Activated T-cell treated with anti-CD3 and anti-CD28 coated beads, Interleukin-2, amount 50 U/mL, for 24 hours (primary cell): ENCODE data around the gene GAREM2.

Source experiments
- DNase-seq: peaks from one replicate; pipeline ENCODE4 v3.0.0-alpha.2; 2020
- H3K27ac Mint-ChIP-seq: 2 replicates; pipeline ENCODE4 v1.8.0; 2020; ENCODE audit warnings: mild to moderate bottlenecking, mixed read lengths
- H3K27me3 Mint-ChIP-seq: 2 replicates; pipeline ENCODE4 v1.8.0; 2020; ENCODE audit warnings: mixed read lengths
- H3K36me3 Mint-ChIP-seq: 2 replicates; pipeline ENCODE4 v1.8.0; 2020; ENCODE audit warnings: low read depth, mixed read lengths
- H3K4me1 Mint-ChIP-seq: 2 replicates; pipeline ENCODE4 v1.8.0; 2020; ENCODE audit warnings: low read depth, mixed read lengths
- H3K4me3 Mint-ChIP-seq: 2 replicates; pipeline ENCODE4 v1.8.0; 2020; ENCODE audit warnings: mild to moderate bottlenecking, moderate library complexity, mixed read lengths
- H3K9me3 Mint-ChIP-seq: 2 replicates; pipeline ENCODE4 v1.8.0; 2020; ENCODE audit warnings: mixed read lengths

GAREM2 gene

DNA sequence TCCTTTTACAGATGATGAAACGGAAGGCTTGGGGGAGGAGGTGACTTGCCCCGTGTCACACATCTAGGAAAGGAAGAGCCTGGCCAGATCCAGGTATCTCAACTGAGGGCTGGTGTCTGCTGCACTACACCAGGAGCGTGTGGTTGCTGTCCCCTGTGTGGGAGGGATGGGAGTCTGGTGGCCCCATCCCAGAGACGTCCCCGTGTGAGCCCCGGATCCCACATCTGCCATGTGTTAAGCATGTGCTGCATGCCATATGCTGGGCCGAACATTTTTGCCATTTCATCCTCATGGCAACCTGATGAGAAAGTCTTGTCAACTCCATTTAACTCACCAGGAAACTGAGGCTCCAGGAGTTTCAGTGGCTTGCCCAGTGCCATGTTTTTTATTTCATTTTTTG lies 4.2 kb downstream of the GAREM2 start:
- peaks cover 62% of the 10 kb centered on the region for H3K27me3 Mint-ChIP-seq
- DNase-seq, result no peak
- peaks cover 17% of the 10 kb centered on the region for H3K4me1 Mint-ChIP-seq
- H3K4me3 Mint-ChIP-seq, result no peak overlapping the region
- H3K9me3 Mint-ChIP-seq, result no peaks in the 10 kb centered on the region
- H3K27ac Mint-ChIP-seq, result no peak overlapping the region
- H3K36me3 Mint-ChIP-seq, result no peaks in the 10 kb centered on the region

DNA sequence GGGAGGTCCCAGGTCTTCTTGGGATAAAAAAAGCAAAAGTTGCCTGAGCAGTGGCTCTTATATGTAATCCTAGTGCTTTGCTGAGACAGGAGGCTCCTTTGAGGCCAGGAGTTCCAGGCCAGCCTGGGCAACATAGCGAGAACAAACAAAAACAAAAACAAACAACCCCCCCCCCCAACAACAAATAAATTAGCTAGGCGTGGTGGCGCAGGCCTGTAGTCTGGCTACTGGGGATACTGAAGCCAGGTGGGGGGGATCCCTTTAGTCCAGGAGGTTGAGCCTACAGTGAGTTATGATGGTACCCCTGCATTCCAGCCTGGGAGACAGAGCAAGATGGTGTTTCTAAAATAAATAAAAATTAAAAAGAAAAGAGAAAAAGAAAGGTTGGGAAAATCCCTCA lies 5.4 kb downstream of the GAREM2 start:
- Mint-ChIP-seq H3K9me3 (no peaks in the 10 kb centered on the region), H3K27me3 (peaks cover 59% of the 10 kb centered on the region), H3K4me1 (peaks cover 15% of the 10 kb centered on the region), H3K36me3 (no peaks in the 10 kb centered on the region), H3K27ac (no peak overlapping the region), H3K4me3 (no peak overlapping the region)
- no peak for DNase-seq

DNA sequence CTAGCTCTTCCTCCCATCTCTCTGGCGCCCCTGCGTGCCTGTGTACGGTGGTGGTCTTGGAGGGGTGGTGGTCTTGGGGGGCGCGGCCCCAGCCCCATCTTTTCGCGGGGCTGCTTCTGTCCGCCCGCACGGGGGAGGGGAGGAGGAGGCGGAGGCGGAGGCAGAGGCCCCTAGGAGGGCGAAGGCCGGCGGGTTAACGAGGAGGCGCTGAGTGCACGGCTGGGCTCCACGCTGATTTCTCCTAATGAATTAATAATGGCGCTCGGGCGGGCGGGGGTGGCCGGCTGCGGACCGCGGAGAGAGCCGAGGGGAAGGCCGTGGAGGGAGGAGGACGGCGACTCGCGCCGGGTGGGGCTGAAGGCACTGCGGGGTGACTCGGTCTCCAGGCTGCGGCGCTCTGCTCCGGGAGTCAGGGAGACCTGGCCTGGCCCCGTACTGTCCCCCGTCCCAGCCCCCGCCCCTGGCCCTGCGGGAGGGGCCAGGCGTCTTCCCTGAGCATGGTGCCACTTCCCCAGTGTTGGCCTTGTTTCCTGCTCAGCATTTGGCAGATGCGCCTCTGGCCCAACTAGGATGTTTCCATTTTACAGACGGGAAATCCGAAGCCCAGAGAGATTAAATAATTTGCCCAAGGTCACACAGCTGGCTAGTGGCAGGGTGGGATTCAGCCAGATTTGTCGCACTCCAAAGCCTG lies 6.0 kb downstream of the GAREM2 start:
- Mint-ChIP-seq H3K27ac (no peak overlapping the region), H3K27me3 (peaks cover 56% of the 10 kb centered on the region), H3K4me1 (peaks cover 17% of the 10 kb centered on the region), H3K4me3 (peak overlapping the region; percentile 49), H3K9me3 (no peaks in the 10 kb centered on the region), H3K36me3 (no peaks in the 10 kb centered on the region)
- DNase-seq, result no peak

DNA sequence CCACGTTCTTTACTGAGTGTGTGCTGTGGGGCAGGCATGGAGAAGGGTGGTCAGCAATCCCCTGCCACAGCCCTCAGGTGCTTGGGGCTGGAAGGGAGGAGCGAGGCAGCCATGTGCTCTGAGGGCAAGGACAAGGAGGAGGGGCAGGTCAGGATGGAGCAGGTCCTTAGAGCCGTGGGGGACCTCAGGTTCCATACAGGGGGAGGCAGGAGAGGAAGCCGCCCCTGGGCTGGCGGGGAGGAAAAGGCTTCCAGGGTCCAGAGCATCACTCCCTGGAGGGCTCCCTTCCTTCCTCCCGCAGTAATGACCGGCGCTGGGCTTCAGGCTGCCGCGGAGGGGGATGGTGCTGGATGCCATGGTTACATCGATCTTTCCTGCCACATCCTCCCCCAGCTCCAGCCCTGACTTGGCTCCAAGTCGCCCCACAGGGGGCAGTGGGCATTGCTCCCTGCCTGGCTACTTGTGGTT lies 6.6 kb downstream of the GAREM2 start:
- Mint-ChIP-seq H3K27me3 (peaks cover 50% of the 10 kb centered on the region), H3K9me3 (no peaks in the 10 kb centered on the region), H3K36me3 (no peaks in the 10 kb centered on the region), H3K4me3 (peak overlapping the region; percentile 49), H3K27ac (no peak overlapping the region), H3K4me1 (peaks cover 15% of the 10 kb centered on the region)
- no peak for DNase-seq

DNA sequence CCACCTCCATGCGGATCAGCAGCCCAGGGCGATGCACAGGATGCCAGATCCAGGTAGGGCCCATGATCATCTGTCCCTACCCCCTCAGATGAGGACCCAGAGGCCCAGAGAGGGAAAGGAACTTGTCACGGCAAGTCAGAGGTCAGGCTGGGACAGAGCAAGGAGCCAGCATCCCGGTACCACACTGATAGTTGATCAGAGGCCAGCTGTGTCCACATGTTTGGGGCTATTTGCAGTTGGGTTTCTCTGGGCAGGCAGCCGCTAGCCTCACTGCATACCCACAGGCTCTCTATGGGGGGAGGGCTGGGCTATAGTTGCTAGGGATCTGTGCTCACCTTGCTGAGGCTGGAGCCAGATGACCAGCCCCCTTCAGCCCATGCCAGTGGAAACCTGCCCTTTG lies 9.6 kb downstream of the GAREM2 start:
- no peak for DNase-seq
- H3K4me3 Mint-ChIP-seq, result no peak overlapping the region
- peaks cover 34% of the 10 kb centered on the region for H3K27me3 Mint-ChIP-seq
- H3K9me3 Mint-ChIP-seq, result no peaks in the 10 kb centered on the region
- no peak overlapping the region for H3K27ac Mint-ChIP-seq
- H3K4me1 Mint-ChIP-seq, result peaks cover 28% of the 10 kb centered on the region
- H3K36me3 Mint-ChIP-seq, result no peaks in the 10 kb centered on the region

DNA sequence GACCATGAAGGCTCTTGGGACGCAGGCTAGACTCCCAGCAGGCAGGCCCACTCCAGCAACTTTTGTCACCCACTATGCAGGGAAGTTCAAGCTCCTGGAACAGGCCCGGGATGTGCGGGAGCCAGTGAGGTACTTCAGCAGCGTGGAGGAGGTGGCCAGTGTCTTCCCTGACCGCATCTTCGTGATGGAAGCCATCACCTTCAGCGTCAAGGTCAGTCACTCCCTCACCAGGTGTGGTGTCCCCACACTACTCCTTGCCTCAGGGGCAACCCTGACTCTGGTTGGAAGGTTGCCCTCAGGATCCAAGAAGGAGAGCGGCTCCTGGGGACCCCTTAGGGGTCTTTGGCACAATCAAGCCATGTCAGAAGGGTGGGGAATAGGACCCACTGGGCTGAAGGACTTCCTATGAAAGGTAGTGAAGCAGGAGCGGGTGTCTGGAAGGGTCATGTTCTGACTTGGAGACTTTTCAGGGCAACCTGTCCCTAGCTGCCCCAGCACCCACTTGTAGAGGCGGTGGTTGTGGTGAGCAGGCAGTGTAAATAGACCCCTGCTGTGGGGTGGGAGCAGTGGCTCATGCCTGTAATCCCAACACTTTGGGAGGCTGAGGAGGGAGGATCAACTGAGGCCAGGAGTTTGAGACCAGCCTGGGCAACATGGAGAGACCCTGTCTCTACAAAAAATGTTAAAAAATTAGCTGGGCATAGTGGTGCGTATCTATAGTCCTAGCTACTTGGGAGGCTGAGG lies 10.2 kb downstream of the GAREM2 start:
- Mint-ChIP-seq H3K27ac (no peak overlapping the region), H3K27me3 (peaks cover 29% of the 10 kb centered on the region), H3K36me3 (no peaks in the 10 kb centered on the region), H3K9me3 (no peaks in the 10 kb centered on the region), H3K4me1 (peaks cover 28% of the 10 kb centered on the region), H3K4me3 (no peak overlapping the region)
- DNase-seq, result no peak

DNA sequence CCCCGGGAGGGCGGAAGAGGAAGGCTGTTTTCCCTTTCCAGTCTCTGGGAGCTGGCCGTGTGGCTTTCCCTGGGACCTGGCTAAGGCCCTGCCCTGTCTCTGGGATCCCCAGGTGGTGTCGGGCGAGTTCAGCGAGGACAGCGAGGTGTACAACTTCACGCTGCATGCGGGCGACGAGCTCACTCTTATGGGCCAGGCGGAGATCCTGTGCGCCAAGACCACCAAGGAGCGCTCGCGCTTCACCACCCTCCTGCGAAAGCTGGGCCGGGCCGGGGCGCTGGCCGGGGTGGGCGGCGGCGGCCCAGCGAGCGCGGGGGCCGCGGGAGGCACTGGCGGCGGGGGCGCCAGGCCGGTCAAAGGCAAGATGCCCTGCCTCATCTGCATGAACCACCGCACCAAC lies 11.2 kb downstream of the GAREM2 start:
- peak overlapping the region; percentile 51 for H3K4me3 Mint-ChIP-seq
- H3K9me3 Mint-ChIP-seq, result no peaks in the 10 kb centered on the region
- peaks cover 26% of the 10 kb centered on the region for H3K4me1 Mint-ChIP-seq
- peak overlapping the region; percentile 3 for H3K27ac Mint-ChIP-seq
- DNase-seq, result no peak
- peaks cover 5% of the 10 kb centered on the region for H3K36me3 Mint-ChIP-seq
- peaks cover 21% of the 10 kb centered on the region for H3K27me3 Mint-ChIP-seq

DNA sequence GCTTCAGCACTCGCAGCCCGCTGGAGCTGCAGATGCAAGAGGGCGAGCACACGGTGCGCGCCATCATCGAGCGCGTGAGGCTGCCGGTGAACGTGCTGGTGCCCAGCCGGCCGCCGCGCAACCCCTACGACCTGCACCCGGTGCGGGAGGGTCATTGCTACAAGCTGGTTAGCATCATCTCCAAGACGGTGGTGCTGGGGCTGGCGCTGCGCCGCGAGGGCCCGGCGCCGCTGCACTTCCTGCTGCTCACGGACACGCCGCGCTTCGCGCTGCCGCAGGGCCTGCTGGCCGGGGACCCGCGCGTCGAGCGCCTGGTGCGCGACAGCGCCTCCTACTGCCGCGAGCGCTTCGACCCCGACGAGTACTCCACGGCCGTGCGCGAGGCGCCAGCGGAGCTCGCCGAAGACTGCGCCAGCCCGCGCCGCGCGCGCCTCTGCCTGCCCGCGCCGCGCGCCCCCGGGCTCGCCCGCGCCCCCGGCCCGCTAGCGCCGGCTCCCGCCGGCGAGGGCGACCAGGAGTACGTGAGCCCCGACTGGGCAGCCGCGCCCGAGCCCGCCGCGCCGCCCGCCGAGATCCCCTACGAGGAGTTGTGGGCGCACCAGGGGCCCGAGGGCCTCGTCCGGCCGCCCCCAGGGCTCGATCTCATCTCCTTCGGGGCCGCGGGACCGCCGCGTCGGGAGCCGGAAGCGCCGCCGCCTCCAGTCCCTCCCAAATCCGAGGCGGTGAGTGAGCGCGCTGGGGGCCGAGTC lies 11.8 kb downstream of the GAREM2 start:
- peaks cover 9% of the 10 kb centered on the region for H3K36me3 Mint-ChIP-seq
- peak overlapping the region; percentile 79 for H3K4me3 Mint-ChIP-seq
- peak overlapping the region; percentile 50 for H3K27ac Mint-ChIP-seq
- peaks cover 16% of the 10 kb centered on the region for H3K27me3 Mint-ChIP-seq
- H3K4me1 Mint-ChIP-seq, result peaks cover 22% of the 10 kb centered on the region
- no peaks in the 10 kb centered on the region for H3K9me3 Mint-ChIP-seq
- DNase-seq, result peak; percentile 90

DNA sequence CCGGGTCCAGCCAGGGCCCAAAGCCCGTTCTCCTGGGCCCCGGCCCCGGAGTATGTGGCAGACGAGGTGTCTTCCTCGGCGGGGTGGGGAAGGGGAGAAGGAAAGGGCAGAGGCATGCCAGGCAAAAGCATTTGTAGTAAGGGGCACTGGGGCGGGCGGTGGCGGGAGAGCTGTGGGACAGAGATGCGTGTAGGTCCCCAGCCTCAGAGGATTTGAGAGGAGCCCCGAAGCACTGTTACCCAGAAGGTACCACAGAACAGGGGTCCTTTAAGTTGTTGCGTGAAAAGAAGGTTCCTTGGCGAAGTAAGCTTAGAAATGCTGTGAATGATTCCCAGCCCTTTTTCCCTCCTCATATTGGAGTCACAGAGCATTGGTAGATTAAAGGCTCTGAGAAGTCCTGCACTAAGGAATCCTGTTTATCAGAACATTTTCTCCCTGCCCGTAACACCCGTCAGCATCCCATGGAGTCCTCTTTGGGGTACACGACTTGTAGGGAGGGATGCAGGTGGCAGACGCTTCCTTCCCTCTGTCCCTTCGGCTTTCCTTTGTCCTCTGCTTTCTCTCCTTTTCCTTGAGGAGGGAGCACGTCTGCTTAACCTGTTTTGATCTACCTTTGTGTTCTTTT lies 12.5 kb downstream of the GAREM2 start:
- DNase-seq, result no peak
- H3K9me3 Mint-ChIP-seq, result no peaks in the 10 kb centered on the region
- peaks cover 14% of the 10 kb centered on the region for H3K36me3 Mint-ChIP-seq
- H3K4me1 Mint-ChIP-seq, result peaks cover 19% of the 10 kb centered on the region
- H3K27ac Mint-ChIP-seq, result peak overlapping the region; percentile 50
- H3K27me3 Mint-ChIP-seq, result peaks cover 11% of the 10 kb centered on the region
- peak overlapping the region; percentile 79 for H3K4me3 Mint-ChIP-seq

DNA sequence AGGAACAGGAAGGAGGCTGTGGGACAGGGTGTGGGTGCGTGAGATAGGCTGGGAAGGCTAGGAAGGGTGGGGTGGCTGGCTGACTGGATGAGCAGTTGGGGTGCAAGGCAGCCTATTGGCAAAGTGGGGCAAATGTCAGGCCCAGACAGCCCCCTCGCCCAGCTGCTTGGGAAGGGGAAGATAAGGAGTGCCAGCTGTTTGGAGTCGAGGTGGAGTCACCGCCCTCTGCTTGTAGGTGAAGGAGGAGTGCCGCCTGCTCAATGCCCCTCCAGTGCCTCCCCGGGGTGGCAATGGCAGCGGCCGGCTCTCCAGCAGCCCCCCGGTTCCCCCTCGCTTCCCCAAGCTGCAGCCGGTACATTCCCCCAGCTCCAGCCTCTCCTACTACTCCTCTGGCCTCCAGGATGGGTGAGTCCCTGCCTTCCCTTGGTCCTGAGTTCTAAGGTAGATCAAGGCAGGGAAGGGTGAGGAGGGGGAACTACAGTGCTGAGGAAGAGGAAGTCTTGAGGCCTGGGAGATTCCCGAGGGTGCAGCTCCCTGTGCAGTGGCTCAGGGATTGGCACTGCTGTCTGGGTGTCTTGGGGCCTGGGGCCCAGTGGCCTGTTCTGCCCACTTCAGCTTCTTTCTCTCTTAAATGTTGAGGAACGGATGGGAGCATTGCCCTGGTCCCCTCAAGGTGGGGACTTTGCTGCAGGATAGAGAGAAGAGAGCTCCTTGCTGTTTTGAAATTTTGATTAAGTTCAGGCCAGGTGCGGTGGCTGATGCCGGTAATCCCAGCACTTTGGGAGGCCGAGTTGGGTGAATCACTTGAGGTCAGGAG lies 13.3 kb downstream of the GAREM2 start:
- H3K4me3 Mint-ChIP-seq, result peak overlapping the region; percentile 79

DNA sequence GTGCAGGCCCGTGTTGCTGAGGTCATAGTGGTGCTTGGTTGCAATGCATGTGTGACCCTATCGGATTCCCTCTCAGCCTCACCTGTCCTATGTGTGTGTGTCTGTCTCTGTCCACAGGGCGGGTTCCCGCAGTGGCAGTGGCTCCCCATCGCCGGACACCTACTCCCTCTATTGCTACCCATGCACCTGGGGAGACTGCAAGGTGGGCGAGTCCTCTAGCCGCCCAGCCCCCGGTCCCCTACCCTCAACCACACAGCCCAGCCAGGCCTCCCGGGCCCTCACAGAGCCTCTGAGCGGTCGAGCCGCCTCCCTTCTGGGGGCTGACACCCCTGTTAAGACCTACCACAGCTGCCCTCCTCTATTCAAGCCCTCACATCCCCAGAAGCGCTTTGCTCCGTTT lies 14.2 kb downstream of the GAREM2 start:
- H3K27ac Mint-ChIP-seq, result peak overlapping the region; percentile 79
- no peaks in the 10 kb centered on the region for H3K9me3 Mint-ChIP-seq
- no peaks in the 10 kb centered on the region for H3K27me3 Mint-ChIP-seq
- no peak for DNase-seq
- H3K36me3 Mint-ChIP-seq, result peaks cover 31% of the 10 kb centered on the region
- H3K4me1 Mint-ChIP-seq, result peaks cover 19% of the 10 kb centered on the region
- H3K4me3 Mint-ChIP-seq, result no peak overlapping the region

More for the DNA sequence above, 13.3 kb downstream of the GAREM2 start:
- peaks cover 19% of the 10 kb centered on the region for H3K4me1 Mint-ChIP-seq
- H3K27me3 Mint-ChIP-seq, result peaks cover 4% of the 10 kb centered on the region
- no peak overlapping the region for H3K27ac Mint-ChIP-seq
- H3K36me3 Mint-ChIP-seq, result peaks cover 22% of the 10 kb centered on the region
- DNase-seq, result no peak
- no peaks in the 10 kb centered on the region for H3K9me3 Mint-ChIP-seq

DNA sequence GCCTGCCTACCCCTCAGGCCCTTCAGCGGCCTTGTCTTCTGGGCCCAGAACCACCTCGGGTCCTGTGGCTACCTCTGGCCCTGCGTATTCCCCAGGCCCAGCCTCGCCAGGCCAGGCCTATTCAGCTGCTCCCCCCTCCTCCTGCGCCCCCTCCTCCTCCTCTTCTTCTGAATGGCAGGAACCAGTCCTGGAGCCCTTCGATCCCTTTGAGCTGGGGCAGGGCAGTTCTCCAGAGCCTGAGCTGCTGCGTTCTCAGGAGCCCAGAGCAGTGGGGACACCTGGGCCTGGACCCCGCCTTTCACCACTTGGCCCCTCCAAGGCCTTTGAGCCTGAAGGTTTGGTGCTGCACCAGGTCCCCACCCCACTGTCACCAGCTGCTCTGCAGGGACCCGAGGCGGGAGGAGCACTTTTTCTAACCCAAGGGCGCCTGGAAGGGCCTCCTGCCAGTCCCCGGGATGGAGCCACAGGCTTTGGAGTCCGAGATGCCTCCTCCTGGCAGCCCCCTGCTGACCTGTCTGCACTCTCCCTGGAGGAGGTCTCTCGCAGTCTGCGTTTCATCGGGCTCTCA lies 14.7 kb downstream of the GAREM2 start:
- peaks cover 36% of the 10 kb centered on the region for H3K36me3 Mint-ChIP-seq
- no peak overlapping the region for H3K27ac Mint-ChIP-seq
- no peaks in the 10 kb centered on the region for H3K27me3 Mint-ChIP-seq
- no peak overlapping the region for H3K4me3 Mint-ChIP-seq
- DNase-seq, result no peak
- H3K9me3 Mint-ChIP-seq, result no peaks in the 10 kb centered on the region
- peaks cover 19% of the 10 kb centered on the region for H3K4me1 Mint-ChIP-seq

DNA sequence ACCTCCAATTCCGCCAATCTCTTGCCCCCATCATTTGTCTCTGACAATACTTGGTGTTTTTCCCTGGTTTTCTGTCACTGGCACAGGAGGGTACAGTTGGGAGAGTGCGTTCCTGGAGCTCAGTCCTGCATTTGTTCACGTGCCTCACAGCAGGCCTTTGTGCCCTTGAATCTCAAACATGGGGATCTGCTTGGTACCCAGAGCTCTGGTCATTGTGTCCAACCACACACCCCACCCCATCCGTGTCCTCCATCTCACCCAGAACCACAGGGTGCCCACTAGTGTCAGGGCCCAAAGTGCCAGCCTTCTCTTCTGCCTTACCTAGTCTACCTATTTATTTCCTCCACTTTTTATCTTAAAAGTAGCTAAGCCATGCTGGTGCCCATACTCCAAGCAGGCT lies 16.2 kb downstream of the GAREM2 start:
- no peak for DNase-seq
- Mint-ChIP-seq H3K27ac (peak overlapping the region; percentile 5), H3K27me3 (no peaks in the 10 kb centered on the region), H3K4me3 (no peak overlapping the region), H3K9me3 (no peaks in the 10 kb centered on the region), H3K4me1 (peaks cover 24% of the 10 kb centered on the region), H3K36me3 (peaks cover 51% of the 10 kb centered on the region)
